HEK293T (cell line): ENCODE results near the gene CCNI.

Experiments used
- ELF4 ChIP-seq: fragments of 450-650 bp; IDR thresholded peaks from 2 replicates; pipeline ENCODE4 v1.6.1; 2017; ENCODE audit warnings: antibody characterized with exemption
- TF ChIP-seq, protein P1 (sequence below): fragments of 450-650 bp; IDR thresholded peaks from 2 replicates; pipeline ENCODE4 v1.6.1; 2016

- TF ChIP-seq, protein P1, sequence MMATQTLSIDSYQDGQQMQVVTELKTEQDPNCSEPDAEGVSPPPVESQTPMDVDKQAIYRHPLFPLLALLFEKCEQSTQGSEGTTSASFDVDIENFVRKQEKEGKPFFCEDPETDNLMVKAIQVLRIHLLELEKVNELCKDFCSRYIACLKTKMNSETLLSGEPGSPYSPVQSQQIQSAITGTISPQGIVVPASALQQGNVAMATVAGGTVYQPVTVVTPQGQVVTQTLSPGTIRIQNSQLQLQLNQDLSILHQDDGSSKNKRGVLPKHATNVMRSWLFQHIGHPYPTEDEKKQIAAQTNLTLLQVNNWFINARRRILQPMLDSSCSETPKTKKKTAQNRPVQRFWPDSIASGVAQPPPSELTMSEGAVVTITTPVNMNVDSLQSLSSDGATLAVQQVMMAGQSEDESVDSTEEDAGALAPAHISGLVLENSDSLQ, result no peak
- no peak for TF ChIP-seq ELF4
These were observed 55.8 kb downstream of the CCNI start for GRCh38 chr4:77020017-77020416.
